Germinal center (tissue), 1 donor: ENCODE results near the gene XPR1.

Experiments used
- DNase-seq: peaks from one replicate; pipeline ENCODE4 v3.0.0; 2012; ENCODE audit warnings: mixed read lengths, low spot score

The XPR1 gene

DNA sequence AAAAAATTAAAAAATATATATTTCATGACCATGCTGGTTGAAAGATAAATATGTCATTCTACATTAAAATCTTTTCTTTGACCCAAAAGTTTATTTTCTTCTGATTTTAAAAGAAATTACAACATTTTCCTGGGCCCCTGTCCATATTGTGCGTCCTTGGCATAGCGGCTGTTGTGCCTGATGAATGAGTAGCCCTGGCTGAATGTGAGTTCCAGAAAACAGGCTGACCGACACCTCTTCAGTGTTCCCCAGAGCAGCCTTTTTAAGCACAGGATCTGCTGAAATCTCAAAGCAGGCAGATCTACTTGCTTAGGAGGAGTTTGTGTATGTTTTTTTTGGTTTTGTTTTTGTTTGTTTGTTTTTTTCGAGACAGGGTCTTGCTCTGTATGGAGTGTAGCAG, 300.6 kb downstream of the XPR1 start:
- DNase-seq: no peak

DNA sequence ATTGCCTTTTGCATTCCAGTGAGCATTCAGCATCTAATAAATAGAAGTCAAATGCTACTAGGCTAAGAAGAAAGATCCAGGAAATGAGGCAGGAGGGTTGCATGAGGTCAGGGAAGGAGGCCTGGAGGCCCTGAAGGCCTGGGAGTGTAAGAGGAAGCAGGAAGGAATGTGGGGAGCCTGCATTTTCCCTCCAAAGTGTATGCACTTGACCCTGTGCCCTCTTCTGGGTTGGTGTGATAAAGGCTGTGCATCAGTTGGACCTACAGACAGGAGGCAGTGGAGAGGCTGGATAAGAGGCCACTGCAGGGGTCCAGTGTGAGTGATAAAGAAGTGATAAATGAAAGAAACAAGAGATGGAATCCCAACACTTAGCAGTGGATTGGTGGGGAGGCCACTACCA, 301.3 kb downstream of the XPR1 start:
- DNase-seq: no peak

- peak; percentile 10 for DNase-seq
These were observed 302.7 kb downstream of the XPR1 start for GRCh38 chr1:180934563-180934962.

- peak; percentile 85 for DNase-seq
These were observed 303.7 kb downstream of the XPR1 start for GRCh38 chr1:180935326-180936109.

DNA sequence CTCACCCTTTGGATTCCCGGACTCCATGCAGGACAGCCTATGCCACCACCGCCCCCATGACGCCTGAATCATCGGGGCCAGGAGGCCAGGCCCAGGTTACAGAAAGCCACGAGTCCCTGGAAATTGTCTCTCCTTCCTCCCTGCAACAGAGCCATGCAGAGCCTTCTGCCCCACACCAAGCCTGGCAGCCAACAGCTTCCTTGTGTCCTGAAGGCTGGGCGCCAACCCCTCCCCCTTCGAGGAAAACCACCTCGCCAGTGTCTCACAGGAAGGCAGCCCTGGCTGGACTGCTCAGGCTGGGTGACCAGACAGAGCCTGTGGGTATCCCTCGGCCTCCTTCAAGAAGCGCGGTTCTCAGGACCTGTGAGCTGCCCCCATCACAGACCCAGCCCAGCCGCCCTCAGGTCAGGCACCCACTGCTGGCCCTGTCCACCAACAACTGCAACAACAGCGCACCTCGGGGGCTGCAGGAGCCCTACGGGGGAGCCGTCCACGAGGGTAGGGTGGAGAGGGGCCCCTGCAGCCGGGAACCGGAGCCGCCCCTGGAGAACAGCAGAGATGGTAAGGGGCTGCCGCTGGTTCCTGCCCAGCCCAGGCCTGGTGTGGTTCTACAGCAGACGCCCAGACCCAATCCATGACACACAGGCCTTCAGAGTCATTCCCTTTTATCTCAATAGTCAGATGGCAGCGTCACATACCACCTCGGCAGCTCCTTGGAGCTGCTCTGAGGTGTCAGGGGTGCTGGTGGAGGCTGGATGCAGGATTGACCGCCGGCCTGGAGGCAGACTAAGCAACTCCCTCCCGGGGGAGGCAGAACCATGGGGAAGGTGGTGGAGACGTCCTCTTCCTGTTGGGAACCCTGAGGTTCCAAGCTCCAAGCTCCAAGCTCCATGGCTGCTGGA, 304.5 kb downstream of the XPR1 start:
- DNase-seq: no peak

DNA sequence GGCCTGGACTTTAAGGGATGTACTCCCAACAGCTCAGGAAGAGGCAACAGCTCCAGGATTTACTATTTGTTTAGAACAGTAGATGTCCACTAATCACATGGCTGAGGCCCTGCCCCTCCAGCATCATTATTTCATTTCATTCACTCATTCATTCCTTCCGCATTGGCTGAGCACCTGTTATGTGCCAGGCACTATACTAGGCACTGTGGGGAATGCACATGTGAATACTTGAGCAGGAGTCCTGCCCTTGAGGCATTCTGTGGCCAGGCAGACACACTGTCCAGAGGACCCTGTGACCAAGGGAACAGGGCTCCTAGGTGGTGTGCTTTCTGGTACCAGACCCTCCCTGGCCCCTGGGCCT, 305.2 kb downstream of the XPR1 start:
- no peak for DNase-seq

- no peak for DNase-seq
These were observed 305.9 kb downstream of the XPR1 start for GRCh38 chr1:180937624-180938225.

- DNase-seq: no peak
These were observed 307.4 kb downstream of the XPR1 start for GRCh38 chr1:180939073-180939710.

DNA sequence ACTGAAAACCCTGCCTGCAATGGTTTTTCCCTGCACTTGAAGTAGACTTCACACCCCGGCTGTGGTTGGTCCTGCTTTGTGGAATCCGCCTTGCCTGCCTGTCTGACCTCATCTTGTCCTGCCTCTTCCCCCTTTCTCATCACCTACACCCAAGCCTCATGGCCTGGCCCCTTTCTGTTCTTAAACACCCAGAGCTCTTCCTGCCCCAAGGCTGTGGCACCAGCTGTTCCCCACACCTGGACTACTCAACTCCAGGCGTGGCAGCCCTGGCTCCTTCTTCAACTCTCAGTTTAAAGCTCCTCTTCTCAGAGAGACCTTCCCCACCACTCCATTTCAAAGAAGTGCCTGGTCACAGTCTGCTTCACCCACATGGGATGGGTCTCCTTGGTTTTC, 307.9 kb downstream of the XPR1 start:
- no peak for DNase-seq
